PC-9 (cell line): ENCODE data around the gene SMAD1. TPM values are rescaled to one million over a fixed set of nuclear protein-coding genes. Genes with fewer than 3 reads are reported as not detected.

Experiments used
- Bru-seq: library from RNA; stranded (reverse); fragments of 400-500 nt; gene quantifications from one replicate; lab custom pipeline; 2021; lab: Mats Ljungman, UMichigan
- BruChase-seq, 2 experiments: library from RNA; stranded (reverse); fragments of 400-500 nt; gene quantifications; one replicate each; lab custom pipeline; 2021; lab: Mats Ljungman, UMichigan
- BruUV-seq: library from RNA; stranded (reverse); fragments of 400-500 nt; replicated peaks from 2 replicates; lab custom pipeline; 2021; lab: Mats Ljungman, UMichigan
- CTCF ChIA-PET: fragments of 300-600 bp; sonication (Branson Sonifier 250); formaldehyde crosslinking; loops from one replicate; lab custom pipeline; 2022; ENCODE audit warnings: antibody characterized with exemption; lab: Charles Lee
- POLR2A ChIA-PET: fragments of 300-600 bp; sonication (Branson Sonifier 250); formaldehyde crosslinking; loops from one replicate; lab custom pipeline; 2022; ENCODE audit warnings: antibody characterized with exemption; ENCODE audit not compliant: unreplicated experiment; lab: Charles Lee
- DNase-seq, 2 experiments: peaks; one replicate each; pipeline versions ENCODE4 v3.0.0 to v3.0.0-alpha.2; 2015 to 2022; ENCODE audit warnings: mixed read lengths in 1 of 2
- H2AFZ ChIP-seq: fragments of 200-600 bp; sonication (generic); 2 replicates; pipeline ENCODE4 v1.8.1; 2017; ENCODE audit warnings: antibody characterized with exemption
- H3F3A ChIP-seq: fragments of 200-600 bp; sonication (generic); 2 replicates; pipeline ENCODE4 v1.8.1; 2017; ENCODE audit warnings: antibody characterized with exemption, mild to moderate bottlenecking, low read depth; ENCODE audit not compliant: insufficient read depth
- H3K27ac ChIP-seq: fragments of 200-600 bp; sonication (generic); 2 replicates; pipeline ENCODE4 v1.6.1; 2016; ENCODE audit warnings: mixed run types
- H3K27me3 ChIP-seq: fragments of 200-600 bp; sonication (generic); 2 replicates; pipeline ENCODE4 v1.6.1; 2016; ENCODE audit warnings: low read depth, mixed run types; ENCODE audit not compliant: insufficient read depth
- H3K36me3 ChIP-seq: fragments of 200-600 bp; sonication (generic); 2 replicates; pipeline ENCODE4 v1.6.1; 2016; ENCODE audit warnings: low read depth, mixed run types
- H3K4me1 ChIP-seq: fragments of 200-600 bp; sonication (generic); replicated peaks from 2 replicates; pipeline ENCODE4 v1.6.1; 2016; ENCODE audit warnings: mixed run types; ENCODE audit not compliant: insufficient read depth
- H3K4me2 ChIP-seq: fragments of 200-600 bp; sonication (generic); 2 replicates; pipeline ENCODE4 v1.6.1; 2017; ENCODE audit warnings: mixed run types
- H3K4me3 ChIP-seq: fragments of 200-600 bp; sonication (generic); 2 replicates; pipeline ENCODE4 v1.6.1; 2016; ENCODE audit warnings: mixed run types
- H3K79me2 ChIP-seq: fragments of 200-600 bp; sonication (generic); 2 replicates; pipeline ENCODE4 v1.6.1; 2017; ENCODE audit warnings: low read depth, mixed run types
- H3K9me2 ChIP-seq: fragments of 200-600 bp; sonication (generic); 2 replicates; pipeline ENCODE4 v1.8.1; 2017; ENCODE audit warnings: mild to moderate bottlenecking; ENCODE audit not compliant: insufficient read depth
- H3K9me3 ChIP-seq: fragments of 200-600 bp; sonication (generic); 2 replicates; pipeline ENCODE4 v1.8.1; 2016; ENCODE audit warnings: low read depth; ENCODE audit not compliant: insufficient read depth
- H4K20me1 ChIP-seq: fragments of 200-600 bp; sonication (generic); 2 replicates; pipeline ENCODE4 v1.8.1; 2017; ENCODE audit not compliant: insufficient read depth
- CTCF ChIP-seq: fragments of 200-600 bp; sonication (generic); conservative IDR thresholded peaks from 2 replicates; pipeline ENCODE4 v1.6.1; 2017; ENCODE audit warnings: mixed run types, antibody characterized with exemption, mild to moderate bottlenecking, moderate library complexity
- EZH2 ChIP-seq: fragments of 200-600 bp; sonication (generic); IDR thresholded peaks from 2 replicates; pipeline ENCODE4 v1.8.0; 2017; ENCODE audit warnings: antibody characterized with exemption, low read depth
- intact Hi-C: fragments of 100-400 bp; cut with micrococcal nuclease; formaldehyde crosslinking; loops from one replicate; pipeline ENCODE4 v1.10.0; 2022; ENCODE audit not compliant: unreplicated experiment
- long read RNA-seq: library from polyadenylated mRNA; stranded (forward); transcript quantifications from one replicate; pipeline ENCODE4 v2.0.0, GENCODE V29; 2022
- total RNA-seq: library from RNA; stranded (reverse); gene quantifications from 2 replicates; pipeline ENCODE4 v1.2.3, GENCODE V29; 2021

Gene SMAD1
- total RNA-seq: 15.1 and 16.1 TPM in 2 replicates
- percentile 70 among the genes with signal in this experiment for Bru-seq, nascent RNA
- BruChase-seq, experiment 1, labeled RNA remaining after a 2-hour chase: percentile 63 among the genes with signal in this experiment
- percentile 47 among the genes with signal in this experiment for BruChase-seq, experiment 2, labeled RNA remaining after a 6-hour chase
- long read RNA-seq, transcript SMAD1-201 (7 exons, 1,966 nt): major isoform, 7 of 8 reads
- long read RNA-seq, partial matches to known transcripts: 0 of 8 reads
- long read RNA-seq, other reads (novel, unspliced or antisense): 1 of 8 reads

DNA sequence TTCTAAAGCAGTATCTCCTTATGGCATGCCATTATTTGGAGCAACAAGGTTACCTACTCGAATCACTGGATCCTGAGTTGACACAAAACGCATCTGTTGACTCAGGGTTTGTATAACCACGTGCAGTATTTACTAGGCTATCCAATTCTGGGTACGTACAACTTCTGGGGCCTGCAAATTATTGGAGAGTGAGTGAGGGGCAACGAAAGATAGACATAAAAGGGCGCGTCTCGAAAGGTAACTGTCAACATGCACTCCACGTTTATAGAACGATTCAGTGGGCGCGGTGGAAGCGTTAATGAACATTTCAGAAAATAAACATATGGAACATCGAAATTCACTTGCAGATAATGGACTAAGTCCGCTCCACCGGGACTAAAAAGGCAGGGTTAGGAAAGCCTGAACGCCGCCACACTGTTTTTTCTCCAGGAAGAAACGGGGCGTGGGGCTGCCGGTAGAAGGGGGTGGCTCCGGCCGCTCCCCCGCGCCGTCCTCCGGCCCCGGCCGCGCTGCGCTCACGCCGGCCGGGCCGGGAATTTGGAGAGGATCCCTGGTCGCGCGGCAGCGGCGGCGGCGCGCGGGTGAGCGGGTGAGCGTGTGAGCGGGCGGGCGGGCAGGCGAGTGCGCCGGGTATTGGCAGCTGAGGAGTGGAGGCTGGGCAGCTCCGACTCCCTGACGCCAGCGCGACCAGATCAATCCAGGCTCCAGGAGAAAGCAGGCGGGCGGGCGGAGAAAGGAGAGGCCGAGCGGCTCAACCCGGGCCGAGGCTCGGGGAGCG lies at the start of gene SMAD1:
Gene SMAD1, plus strand, starts transcription at position 690 of the 778 bp plus-strand sequence. CDS start 32,761 bp downstream, outside the sequence.
- POLR2A ChIA-PET: interaction anchor here (0.6 kb wide), 1 partner anchor 257 kb away, joined by 17 read pairs; no protein-coding TSS in a partner anchor
- Histone ChIP-seq H2AFZ (peak within 1 kb of the TSS; percentile 90), H3K4me2 (peak within 1 kb of the TSS; percentile 95), H3K9me3 (no peaks in the 10 kb centered on the region), H3K4me1 (peaks cover 22% of the 10 kb centered on the region), H3K36me3 (no peaks in the 10 kb centered on the region), H3K27me3 (no peaks in the 10 kb centered on the region), H4K20me1 (no peaks in the 10 kb centered on the region), H3F3A (no peaks in the 10 kb centered on the region; the same call in 1 of the 2 replicates), H3K79me2 (peaks cover 38% of the 10 kb centered on the region), H3K9me2 (no peaks in the 10 kb centered on the region), H3K27ac (peak within 1 kb of the TSS; percentile 71), H3K4me3 (peak within 1 kb of the TSS; percentile 86)
- intact Hi-C loops: loop anchor here (5.0 kb wide), 2 partner anchors 66 to 249 kb away; no protein-coding TSS in a partner anchor
- CTCF ChIA-PET: interaction anchor here (0.6 kb wide), 1 partner anchor 1267 kb away, joined by 4 read pairs; no protein-coding TSS in a partner anchor
- DNase-seq: peak; percentile 38 to 74
- no TSS peak for BruUV-seq
- TF ChIP-seq CTCF: no peak
- no peak for TF ChIP-seq EZH2

GRCh38 chr4:145433684-145434083 lies 48.0 kb upstream of the SMAD1 start:
- POLR2A ChIA-PET: no interaction called here
- H3K79me2 ChIP-seq: no peaks in the 10 kb centered on the region
- H3K4me2 ChIP-seq: no peak overlapping the region
- BruUV-seq: no TSS peak
- H3K4me1 ChIP-seq: peaks cover 9% of the 10 kb centered on the region; the same call in 1 of the 2 replicates
- H3F3A ChIP-seq: no peaks in the 10 kb centered on the region
- H3K9me2 ChIP-seq: no peaks in the 10 kb centered on the region
- H3K9me3 ChIP-seq: no peaks in the 10 kb centered on the region
- H4K20me1 ChIP-seq: no peaks in the 10 kb centered on the region
- DNase-seq: no peak
- H3K36me3 ChIP-seq: no peaks in the 10 kb centered on the region
- intact Hi-C loops: no loop called here
- H2AFZ ChIP-seq: no peak overlapping the region
- H3K27ac ChIP-seq: no peak overlapping the region
- TF ChIP-seq CTCF (no peak), EZH2 (no peak)
- H3K27me3 ChIP-seq: no peaks in the 10 kb centered on the region
- CTCF ChIA-PET: no interaction called here
- no peak overlapping the region for H3K4me3 ChIP-seq

GRCh38 chr4:145435646-145436045 lies 46.0 kb upstream of the SMAD1 start:
- Histone ChIP-seq H3K4me2 (no peak overlapping the region), H3F3A (no peaks in the 10 kb centered on the region), H3K79me2 (no peaks in the 10 kb centered on the region), H3K27ac (no peak overlapping the region), H4K20me1 (no peaks in the 10 kb centered on the region), H3K27me3 (no peaks in the 10 kb centered on the region), H3K4me1 (peaks cover 9% of the 10 kb centered on the region; the same call in 1 of the 2 replicates), H3K9me2 (no peaks in the 10 kb centered on the region), H2AFZ (no peak overlapping the region), H3K9me3 (no peaks in the 10 kb centered on the region), H3K36me3 (no peaks in the 10 kb centered on the region), H3K4me3 (no peak overlapping the region)
- ChIA-PET POLR2A (no interaction called here), CTCF (no interaction called here)
- intact Hi-C loops: no loop called here
- DNase-seq: peak in 1 of 2 experiments; percentile 36
- no TSS peak for BruUV-seq
- TF ChIP-seq EZH2: no peak
- TF ChIP-seq CTCF: no peak
